NB4 (cell line): ENCODE data around the gene PIP5K1B.

Experiments
- MYC ChIP-seq: IDR thresholded peaks from 2 replicates; pipeline ENCODE4 v1.6.1; 2011; ENCODE audit warnings: low read depth, low read length
- POLR2A ChIP-seq: IDR thresholded peaks from 2 replicates; pipeline ENCODE4 v1.6.1; 2011; ENCODE audit warnings: mild to moderate bottlenecking; ENCODE audit not compliant: insufficient read length; ENCODE audit errors: extremely low read depth
- TF ChIP-seq, protein P1 (sequence below): IDR thresholded peaks from one replicate; pipeline ENCODE4 v1.5.1; 2012; ENCODE audit warnings: low read depth, low read length
- TF ChIP-seq, protein P2 (sequence below): IDR thresholded peaks from 2 replicates; pipeline ENCODE4 v1.6.1; 2011; ENCODE audit warnings: low read depth, low read length

DNA sequence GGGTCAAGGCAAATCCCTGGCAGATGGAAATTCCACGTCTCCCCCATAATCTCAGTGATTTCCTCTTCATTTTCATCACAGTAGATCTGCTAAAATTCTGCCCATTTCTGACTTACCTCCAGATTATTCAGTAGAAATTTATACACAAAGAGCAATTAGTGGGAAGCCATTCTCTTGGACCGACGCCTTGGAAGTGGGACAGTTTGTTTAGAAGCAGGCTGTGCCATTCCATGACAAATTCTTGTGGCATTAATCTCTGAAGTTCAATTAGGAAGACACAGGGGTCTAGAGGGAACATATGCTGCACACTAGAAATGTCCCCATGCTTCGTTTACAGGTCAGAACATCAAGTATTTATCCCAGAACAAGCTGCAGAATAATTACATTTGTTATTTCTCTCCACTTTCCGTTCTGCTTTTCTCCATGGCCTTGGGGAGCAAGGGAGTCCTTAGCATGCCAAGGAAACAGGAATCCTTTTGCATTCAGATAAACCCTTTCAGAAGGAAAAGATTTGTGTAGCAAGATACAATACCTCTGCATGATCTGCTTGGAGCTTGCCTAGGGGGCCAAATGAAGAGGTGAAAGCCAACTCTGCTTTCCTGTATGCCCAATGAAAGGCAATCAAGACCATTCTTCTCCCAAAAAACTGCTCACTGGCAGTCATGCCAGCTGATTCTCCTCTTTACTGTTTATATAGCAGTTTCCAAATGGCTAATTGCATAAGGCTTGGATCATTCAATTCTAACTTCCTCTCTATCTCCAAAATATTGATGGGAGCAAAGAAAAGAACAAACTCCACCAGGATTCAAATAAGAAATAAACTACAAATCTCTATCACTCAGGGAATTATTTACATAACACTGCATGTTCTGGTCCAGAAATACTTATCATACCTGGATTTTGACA lies 311.4 kb downstream of the PIP5K1B start:
- TF ChIP-seq, protein P1, sequence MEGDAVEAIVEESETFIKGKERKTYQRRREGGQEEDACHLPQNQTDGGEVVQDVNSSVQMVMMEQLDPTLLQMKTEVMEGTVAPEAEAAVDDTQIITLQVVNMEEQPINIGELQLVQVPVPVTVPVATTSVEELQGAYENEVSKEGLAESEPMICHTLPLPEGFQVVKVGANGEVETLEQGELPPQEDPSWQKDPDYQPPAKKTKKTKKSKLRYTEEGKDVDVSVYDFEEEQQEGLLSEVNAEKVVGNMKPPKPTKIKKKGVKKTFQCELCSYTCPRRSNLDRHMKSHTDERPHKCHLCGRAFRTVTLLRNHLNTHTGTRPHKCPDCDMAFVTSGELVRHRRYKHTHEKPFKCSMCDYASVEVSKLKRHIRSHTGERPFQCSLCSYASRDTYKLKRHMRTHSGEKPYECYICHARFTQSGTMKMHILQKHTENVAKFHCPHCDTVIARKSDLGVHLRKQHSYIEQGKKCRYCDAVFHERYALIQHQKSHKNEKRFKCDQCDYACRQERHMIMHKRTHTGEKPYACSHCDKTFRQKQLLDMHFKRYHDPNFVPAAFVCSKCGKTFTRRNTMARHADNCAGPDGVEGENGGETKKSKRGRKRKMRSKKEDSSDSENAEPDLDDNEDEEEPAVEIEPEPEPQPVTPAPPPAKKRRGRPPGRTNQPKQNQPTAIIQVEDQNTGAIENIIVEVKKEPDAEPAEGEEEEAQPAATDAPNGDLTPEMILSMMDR: no peak
- TF ChIP-seq, protein P2, sequence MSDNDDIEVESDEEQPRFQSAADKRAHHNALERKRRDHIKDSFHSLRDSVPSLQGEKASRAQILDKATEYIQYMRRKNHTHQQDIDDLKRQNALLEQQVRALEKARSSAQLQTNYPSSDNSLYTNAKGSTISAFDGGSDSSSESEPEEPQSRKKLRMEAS: no peak
- TF ChIP-seq POLR2A (no peak), MYC (no peak)
